CD4-positive, alpha-beta T cell treated with Interleukin-6 at 100 ng/mL for 8 hours (primary cell): ENCODE data around the gene RAB34.
"Not testable (repeated sequence)": the region's sequence is repeated elsewhere in the genome, so short reads cannot be mapped to it uniquely, and the experiment has no call there.

Source experiments
- DNase-seq: peaks from one replicate; pipeline ENCODE4 v3.0.0-alpha.2; 2020; ENCODE audit warnings: mixed read lengths, low spot score

Gene RAB34

GRCh38 chr17:28745786-28746411, 28.2 kb upstream of the RAB34 start:
- no peak for DNase-seq

- DNase-seq, result no peak
Measured at GRCh38 chr17:28744972-28745785, 27.5 kb upstream of the RAB34 start.

- DNase-seq, result peak; percentile 47
Measured at GRCh38 chr17:28744104-28744971, 26.7 kb upstream of the RAB34 start.

DNA sequence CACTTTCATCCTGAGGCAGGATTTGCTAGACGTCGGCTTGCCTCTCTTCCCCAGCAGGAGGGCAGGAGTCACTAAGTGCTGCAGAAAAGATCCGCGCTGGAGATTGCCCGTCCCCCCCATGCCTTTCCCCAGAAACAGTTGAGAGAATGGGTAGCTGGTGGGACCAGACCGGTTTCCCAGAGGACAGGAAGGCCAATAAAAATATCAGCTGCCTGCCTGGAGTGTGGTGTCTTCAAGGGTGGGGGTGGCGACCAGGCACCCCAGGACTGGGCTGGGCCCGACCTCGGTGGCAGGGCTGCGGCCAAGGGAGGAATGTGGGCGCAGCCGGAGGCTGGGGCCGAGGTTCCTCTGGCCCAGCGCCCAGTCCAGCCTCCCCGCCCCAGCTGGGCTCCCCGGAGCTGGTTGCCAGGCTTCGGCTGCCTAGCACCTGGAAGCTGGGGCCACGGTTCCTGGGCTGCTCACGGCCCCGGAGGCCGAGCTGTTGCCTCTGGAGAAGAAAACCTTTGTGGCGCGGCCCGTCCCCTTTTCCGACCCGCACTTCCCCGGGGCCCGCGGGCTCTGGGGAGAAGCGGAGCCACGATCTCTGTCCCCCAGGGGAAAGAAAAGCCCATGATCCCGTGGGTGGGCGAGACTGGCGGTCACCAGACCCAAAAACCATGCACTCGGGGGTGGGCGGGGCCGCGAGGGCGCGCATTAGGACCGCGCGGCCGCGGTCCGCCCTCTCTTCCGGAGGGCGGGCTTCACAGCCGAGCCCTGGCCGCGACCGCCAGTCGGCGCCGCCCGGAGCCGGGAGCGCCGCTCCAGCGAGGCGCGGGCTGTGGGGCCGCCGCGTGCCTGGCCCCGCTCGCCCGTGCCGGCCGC, 25.8 kb upstream of the RAB34 start, which contains the start of gene TRAF4:
TRAF4 (plus strand) TSS at position 769 of the 861 bp plus-strand sequence. CDS start 102 bp downstream, outside the sequence.
- DNase-seq, result peak; percentile 61

DNA sequence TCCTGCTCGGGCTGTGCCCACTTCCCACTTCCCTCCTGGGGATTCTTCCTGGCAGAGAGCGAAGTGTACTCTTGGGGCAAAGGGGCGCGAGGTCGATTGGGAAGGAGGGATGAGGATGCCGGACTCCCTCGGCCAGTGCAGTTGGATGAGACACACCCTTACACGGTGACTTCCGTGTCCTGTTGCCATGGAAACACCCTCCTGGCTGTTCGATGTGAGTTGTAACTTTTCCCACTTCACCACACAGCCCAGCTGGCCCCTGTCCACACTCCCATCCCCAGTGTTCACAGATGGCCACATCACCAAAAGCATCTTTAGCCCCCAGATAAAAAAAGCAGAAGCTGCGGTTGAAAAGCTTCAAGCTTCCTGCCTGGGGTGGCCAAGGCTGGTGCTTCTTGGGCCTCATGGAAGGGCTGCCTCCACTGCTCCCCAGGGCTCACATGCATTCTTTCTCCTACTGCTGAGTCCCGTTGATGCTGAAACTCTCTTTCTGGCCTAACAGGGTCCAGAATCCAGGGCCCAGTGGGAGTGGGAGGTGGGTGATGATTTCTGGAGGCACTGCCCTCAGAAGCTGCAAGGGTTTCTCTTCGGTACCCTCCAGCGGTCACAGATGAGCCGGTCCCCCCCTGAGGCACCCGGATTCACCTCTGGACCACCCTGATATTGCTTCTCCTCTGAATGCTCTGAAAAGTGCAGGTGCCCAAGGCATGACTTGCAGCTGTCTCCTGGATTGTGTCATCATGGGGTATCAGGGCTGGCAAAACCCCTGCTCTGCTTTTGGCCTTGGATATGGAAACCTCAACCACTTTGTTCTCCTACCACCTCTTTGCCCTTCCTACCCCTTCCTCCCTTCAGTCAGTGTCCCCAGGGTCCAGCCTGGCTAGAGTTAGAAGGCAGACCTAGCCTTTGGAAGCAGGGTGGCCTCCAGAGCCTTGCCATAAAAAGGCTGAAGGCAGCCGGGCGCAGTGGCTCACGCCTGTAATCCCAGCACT, 24.0 kb upstream of the RAB34 start:
- no peak for DNase-seq

- DNase-seq, result no peak
Measured at GRCh38 chr17:28740406-28741357, 23.0 kb upstream of the RAB34 start.

- peak; percentile 33 for DNase-seq
Measured at GRCh38 chr17:28738680-28739384, 21.2 kb upstream of the RAB34 start.

GRCh38 chr17:28737770-28738679, 20.4 kb upstream of the RAB34 start:
- DNase-seq, result no peak

DNA sequence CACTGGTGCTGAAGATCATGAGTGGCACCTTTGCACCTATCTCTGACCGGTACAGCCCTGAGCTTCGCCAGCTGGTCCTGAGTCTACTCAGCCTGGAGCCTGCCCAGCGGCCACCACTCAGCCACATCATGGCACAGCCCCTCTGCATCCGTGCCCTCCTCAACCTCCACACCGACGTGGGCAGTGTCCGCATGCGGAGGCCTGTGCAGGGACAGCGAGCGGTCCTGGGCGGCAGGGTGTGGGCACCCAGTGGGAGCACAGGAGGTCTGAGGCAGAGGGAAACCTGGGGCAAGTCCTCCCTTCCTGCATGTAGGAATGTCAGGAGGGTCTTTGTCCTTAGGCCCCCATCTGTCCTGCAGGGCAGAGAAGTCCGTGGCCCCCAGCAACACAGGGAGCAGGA, 19.6 kb upstream of the RAB34 start:
- no peak for DNase-seq

GRCh38 chr17:28735913-28736769, 18.5 kb upstream of the RAB34 start:
- not testable (repeated sequence) for DNase-seq

- no peak for DNase-seq
Measured at GRCh38 chr17:28735242-28735722, 17.6 kb upstream of the RAB34 start.

DNA sequence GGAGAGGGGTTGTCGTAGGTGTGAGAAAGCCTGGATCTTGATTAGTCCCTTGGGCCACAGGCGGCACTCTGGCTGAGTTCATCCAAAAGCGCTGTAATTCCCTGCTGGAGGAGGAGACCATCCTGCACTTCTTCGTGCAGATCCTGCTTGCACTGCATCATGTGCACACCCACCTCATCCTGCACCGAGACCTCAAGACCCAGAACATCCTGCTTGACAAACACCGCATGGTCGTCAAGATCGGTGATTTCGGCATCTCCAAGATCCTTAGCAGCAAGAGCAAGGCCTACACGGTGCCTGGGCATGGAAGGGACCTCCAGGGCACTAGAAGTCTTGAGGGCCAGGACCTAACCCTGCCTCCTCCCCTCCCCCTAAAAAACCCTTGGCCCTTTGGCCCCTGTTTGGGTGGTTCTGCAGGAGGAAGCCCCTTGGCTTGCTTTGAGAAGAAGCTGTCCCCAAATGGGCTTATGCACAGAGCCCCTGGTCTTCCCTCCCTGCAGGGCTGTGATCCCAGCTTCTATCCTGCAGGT, 17.1 kb upstream of the RAB34 start:
- DNase-seq, result no peak

- no peak for DNase-seq
Measured at GRCh38 chr17:28733346-28733745, 15.7 kb upstream of the RAB34 start.

DNA sequence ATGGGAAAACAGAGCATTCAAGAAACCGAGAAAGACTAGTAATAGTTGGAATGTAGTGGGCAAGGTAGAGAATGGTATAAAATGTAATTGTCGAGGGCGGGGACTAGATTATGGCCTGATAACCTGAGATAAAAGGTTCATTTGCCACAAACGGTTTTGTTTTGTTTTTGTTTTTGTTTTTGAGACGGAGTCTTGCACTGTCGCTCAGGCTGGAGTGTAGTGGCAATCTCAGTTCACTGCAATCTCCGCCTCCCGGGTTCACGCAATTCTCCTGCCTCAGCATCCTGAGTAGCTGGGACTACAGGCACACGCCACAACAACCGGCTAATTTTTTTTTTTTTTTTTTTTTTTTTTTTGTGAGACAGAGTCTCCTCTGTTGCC, 12.3 kb upstream of the RAB34 start:
- no peak for DNase-seq

- peak; percentile 95 for DNase-seq
Measured at GRCh38 chr17:28728364-28729200, 10.9 kb upstream of the RAB34 start, which contains the start of gene NEK8. Gene NEK8 (plus strand): TSS chr17:28728788. CDS start chr17:28728814, 26 bp downstream.
